Body of pancreas (tissue), 4 donors: ENCODE results near the gene ZNF638.

Experiments
- CTCF ChIP-seq, 7 experiments: fragments of 450-650 bp in 4 of 7; fragments of 200-600 bp in 3 of 7; sonication (generic) in 3 of 7; IDR thresholded peaks; one replicate each; pipeline ENCODE4 v1.5.1; 2016 to 2019; ENCODE audit warnings: antibody characterized with exemption in 7 of 7
- POLR2A ChIP-seq, 3 donors: fragments of 450-650 bp; IDR thresholded peaks; one replicate each; pipeline ENCODE4 v1.6.1; 2016; ENCODE audit warnings: antibody characterized with exemption in 3 of 3, mild to moderate bottlenecking in 2 of 3

DNA sequence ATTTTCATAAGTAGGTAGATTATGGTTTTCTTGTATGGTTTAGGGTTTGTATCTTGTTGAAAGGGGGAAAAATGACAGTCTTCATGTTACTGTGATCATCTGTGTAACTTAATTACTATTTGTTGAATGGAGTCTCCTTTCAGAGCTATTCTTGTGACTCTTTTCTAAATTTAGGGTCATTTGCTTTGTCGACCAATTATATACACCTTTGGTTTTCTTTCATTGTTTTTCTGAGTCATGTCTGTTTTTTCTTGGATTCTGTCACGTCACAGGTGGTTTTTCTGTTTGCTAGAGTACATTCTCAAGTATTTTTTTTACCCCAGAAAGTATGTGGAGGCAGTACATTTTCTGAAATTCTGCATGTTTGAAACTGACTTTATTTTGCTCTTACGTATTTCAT is 78.0 kb downstream of the ZNF638 start:
- no peak for TF ChIP-seq CTCF (IDR thresholded peaks at IDR 0.05)
- no peak for TF ChIP-seq POLR2A (IDR thresholded peaks at IDR 0.05)
